ENCODE data around the gene MAPKAPK5.

- TF ChIP-seq POLR2A (IDR thresholded peaks at IDR 0.05) (no peak), CTCF (IDR thresholded peaks at IDR 0.05) (no peak), EP300 (IDR thresholded peaks at IDR 0.05) (no peak), POLR2AphosphoS5 (IDR thresholded peaks at IDR 0.05) (no peak)
These were observed 14.1 kb upstream of the MAPKAPK5 start for GRCh38 chr12:111827907-111828306.

Data from gastroesophageal sphincter (tissue), 3 donors.